GM21447 (cell line): ENCODE measurements around the gene TM9SF3.
"Not testable (repeated sequence)": the region's sequence is repeated elsewhere in the genome, so short reads cannot be mapped to it uniquely, and the experiment has no call there.

Experiments
- ATAC-seq: cut with Tn5 transposase; IDR thresholded peaks from one replicate; pipeline ENCODE4 v1.9.1; 2021; ENCODE audit not compliant: unreplicated experiment

TM9SF3 gene

DNA sequence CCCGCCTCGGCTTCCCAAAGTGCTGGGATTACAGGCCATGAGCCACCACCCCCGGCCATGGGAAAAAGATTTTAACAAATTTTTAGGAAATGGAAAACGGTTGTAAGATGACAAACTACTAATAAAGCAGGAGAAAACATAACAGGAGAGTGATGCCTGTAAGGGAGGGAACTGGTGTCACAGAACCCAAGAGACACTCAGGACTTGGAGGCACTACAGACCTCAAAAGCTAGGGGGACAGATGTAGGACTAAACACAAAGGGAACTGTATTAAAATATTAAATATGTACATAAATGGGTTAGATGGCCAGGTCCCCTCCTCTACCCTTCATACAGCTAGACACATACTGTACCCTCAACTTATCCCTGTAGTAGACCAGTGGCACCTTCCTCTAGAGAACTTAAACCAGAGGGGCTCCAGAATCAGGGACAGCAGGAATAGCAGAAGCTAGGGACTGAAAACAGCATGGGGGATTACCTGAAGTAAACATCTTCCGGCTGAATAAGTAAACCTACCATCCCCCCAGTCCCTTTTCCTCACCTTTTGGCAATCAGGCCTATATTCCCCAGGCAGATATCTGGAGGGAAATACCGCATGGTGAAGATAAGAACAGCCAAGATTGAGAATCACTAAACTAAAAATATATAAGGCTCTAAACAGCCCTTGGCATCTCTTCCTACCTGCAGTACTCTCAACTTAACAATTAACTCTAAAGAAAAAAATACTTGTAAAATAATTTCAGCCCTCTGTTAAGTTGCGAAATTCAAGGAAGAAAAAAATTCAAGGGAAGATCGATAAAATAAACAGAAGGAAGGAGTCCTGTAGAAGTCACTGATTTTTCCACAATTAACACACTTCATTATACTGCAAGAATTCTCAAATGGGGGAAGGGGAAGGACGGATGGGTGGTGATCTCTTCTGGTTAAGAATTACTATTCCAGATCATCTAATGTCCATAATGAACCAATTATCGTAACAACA, 15.5 kb downstream of the TM9SF3 start:
- no peak for ATAC-seq

DNA sequence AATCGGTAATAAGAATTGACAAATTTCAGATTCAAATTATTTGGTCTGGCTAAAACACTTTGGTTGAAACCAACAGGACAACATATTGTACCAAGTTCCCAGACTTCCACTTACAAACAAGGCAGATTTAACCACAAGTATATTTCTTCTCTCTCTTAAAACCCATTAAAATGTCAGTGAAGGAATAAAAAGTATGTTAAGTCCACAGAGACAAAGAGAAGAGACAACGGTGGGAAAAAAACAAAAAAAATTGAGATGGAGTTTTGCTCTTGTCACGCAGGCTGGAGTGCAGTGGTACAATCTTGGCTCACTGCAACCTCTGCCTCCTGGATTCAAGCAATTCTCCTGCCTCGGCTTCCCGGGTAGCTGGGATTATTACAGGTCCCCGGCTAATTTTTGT, 16.3 kb downstream of the TM9SF3 start:
- no peak for ATAC-seq

- no peak for ATAC-seq
Measured at GRCh38 chr10:96568402-96568801, 18.4 kb downstream of the TM9SF3 start.

- no peak for ATAC-seq
Measured at GRCh38 chr10:96565774-96566173, 21.0 kb downstream of the TM9SF3 start.

GRCh38 chr10:96560966-96561887, 25.6 kb downstream of the TM9SF3 start:
- ATAC-seq: no peak

- ATAC-seq: no peak
Measured at GRCh38 chr10:96560489-96560888, 26.3 kb downstream of the TM9SF3 start.

- ATAC-seq: no peak
Measured at GRCh38 chr10:96556003-96556402, 30.8 kb downstream of the TM9SF3 start.

GRCh38 chr10:96555330-96555729, 31.5 kb downstream of the TM9SF3 start:
- no peak for ATAC-seq

DNA sequence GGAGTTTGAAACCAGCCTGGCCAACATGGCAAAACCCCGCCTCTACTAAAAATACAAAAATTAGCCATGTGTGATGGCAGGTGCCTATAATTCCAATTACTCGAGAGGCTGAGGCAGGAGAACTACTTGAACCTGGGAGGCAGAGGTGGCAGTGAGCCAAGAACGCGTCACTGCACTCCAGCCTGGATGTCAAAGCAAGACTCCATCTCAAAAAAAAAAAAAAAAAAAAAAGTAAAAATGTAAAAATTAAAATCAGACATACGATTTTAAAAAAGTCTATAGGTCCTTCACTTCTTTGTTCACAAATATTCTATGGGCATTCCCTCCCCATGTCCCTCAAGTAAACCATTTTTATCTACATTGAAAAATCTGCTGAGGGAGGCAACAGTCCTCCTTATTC, 38.2 kb downstream of the TM9SF3 start:
- no peak for ATAC-seq

- not testable (repeated sequence) for ATAC-seq
Measured at GRCh38 chr10:96545558-96545957, 41.3 kb downstream of the TM9SF3 start.

GRCh38 chr10:96541921-96542320, 44.9 kb downstream of the TM9SF3 start:
- no peak for ATAC-seq

GRCh38 chr10:96540240-96540639, 46.6 kb downstream of the TM9SF3 start:
- no peak for ATAC-seq

- no peak for ATAC-seq
Measured at GRCh38 chr10:96538683-96539082, 48.1 kb downstream of the TM9SF3 start.

- no peak for ATAC-seq
Measured at GRCh38 chr10:96536129-96536528, 50.7 kb downstream of the TM9SF3 start.

- ATAC-seq: no peak
Measured at GRCh38 chr10:96532523-96532922, 54.3 kb downstream of the TM9SF3 start.

DNA sequence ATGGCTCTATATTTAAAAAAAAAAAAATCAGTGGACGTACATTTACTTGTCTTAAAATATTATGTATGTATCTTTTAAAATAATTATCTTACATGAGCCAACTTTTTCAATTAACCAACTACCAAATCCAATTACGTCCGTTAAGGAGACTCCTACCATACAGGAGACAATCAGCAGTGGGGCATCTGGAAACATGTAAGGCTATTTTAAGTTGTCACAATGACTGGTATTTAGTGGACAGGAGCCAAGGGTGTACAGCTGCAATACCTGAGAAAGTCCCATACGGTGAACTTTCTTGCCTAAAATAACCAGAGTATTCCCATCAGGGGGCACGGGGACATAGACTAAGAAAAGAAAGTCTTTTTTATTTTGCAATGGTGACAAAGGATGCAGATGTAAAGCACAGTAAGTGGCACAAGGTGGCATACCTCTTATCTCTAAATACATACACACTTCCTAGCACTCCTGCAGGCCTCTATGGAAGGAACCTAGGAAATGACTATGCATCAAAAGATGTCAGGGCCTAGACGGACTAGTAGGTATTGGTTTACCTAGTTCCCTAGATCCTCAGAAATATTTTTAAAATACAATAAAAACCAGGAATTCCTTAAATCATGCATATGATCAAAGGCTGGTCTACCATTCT, 57.1 kb downstream of the TM9SF3 start:
- no peak for ATAC-seq

DNA sequence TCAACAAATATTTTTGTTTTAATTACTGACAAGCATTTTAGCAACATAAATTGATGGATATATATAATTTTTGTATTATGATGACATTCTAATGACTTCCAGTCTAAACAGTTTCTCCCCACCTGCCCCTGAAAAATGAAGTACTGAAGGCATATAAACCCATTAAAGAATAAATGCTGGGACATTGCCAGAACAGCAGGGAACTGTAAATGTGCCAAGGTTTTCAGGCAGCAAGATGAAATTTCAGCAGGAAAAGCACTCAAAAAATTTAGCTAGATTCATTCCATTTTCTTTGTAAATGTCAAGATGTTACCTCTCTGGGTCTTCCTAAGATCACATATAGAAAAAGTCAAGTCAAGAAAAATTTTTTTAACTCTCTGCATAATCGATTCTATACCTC, 62.1 kb downstream of the TM9SF3 start:
- no peak for ATAC-seq

DNA sequence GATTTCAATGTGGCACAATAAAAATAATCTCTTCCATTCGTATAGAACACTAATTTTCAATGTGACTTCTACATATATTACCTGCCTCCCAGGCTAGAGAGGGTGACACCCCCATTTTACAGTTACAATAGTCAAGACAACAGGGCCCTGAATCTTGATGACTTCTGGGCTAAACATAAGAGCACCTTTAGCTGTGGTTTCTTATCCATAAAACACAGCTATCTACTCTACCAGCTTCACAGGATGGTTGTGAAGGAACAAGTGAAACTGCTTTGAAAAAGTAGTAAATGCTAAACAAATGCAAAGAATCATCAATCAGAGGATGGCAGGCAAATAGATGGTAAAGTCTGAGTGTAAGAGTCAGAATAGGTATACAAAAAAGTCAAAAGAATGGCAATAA, 69.5 kb downstream of the TM9SF3 start:
- no peak for ATAC-seq

DNA sequence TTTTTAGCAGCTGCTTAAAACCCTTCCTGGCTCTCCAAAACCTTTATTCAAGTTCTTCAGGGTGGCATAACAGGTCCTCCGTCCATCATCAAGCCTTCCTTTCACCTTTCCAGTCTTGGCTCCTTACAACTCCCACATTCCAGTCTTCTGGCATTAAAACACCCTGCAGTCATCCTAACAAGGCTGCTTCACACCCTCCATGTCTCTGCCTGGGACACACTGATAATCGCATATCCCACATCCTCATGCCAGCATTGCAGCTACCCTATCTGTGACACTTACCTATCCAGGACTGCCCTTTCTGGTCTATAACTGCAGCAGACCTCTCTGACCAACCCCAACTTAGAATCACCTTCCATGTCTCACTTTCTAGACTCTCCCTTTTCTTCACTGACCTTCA, 70.5 kb downstream of the TM9SF3 start:
- ATAC-seq: no peak

DNA sequence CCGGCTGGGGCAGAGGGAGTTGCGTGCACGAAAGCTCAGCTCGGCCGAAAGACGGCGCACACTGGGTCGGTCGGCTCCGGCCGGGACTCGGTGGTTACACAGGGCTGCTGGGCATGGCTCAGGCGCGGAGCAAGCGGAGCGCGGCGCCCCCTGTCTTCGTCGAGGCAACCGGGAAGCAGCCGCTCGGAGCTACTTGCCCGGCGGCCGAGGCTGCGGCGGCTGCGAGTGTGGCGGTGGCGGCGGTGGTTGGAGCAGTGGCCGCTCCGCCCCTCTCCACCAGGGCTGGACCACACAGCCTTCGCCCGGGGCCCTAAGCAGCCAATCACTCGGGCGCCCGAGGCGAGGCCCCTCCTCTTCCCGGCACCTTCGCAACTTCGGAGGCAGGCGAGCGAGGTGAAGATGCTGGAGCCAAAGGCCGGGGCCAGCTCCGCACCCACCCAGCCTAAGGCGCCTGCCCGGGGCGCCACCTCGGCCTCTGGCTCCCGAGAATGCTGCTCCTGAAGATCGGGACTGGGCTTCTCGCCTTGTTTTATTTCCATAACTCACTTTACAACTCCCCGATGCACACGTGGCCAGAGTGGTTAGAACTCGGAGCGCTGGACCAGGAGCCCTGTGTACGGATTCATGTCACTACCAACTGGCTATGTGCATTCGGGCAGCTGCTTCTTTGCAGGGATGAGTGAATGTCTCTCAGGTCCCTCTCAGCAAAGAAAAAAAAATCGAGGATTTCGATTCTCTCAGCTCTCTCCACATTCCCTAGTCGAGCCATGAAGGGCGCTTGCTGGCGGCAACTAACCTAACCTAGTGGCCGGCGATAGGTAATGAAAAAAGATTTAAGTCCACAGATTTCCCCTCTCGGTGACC, 72.9 kb downstream of the TM9SF3 start, which contains the start of gene TLL2:
Gene TLL2, minus strand, starts transcription at position 229 of the 864 bp plus-strand sequence. CDS start 241 bp downstream, outside the sequence.
- ATAC-seq: peak; percentile 67
